Dermis microvascular lymphatic vessel endothelial cell (primary cell): ENCODE measurements around the gene CNOT4. TPM values are rescaled to one million over a fixed set of nuclear protein-coding genes. Genes with fewer than 3 reads are reported as not detected.
"Not testable (repeated sequence)": the region's sequence is repeated elsewhere in the genome, so short reads cannot be mapped to it uniquely, and the experiment has no call there.

Experiments
- DNase-seq, 2 donors: peaks; one replicate each; pipeline versions ENCODE4 v3.0.0 to v3.0.0-alpha.2; 2010; ENCODE audit warnings: low read depth in 2 of 2
- total RNA-seq: library from RNA; depleted of rRNA; stranded (reverse); fragments of >200 nt; gene quantifications from 2 replicates; pipeline ENCODE4 v1.2.1, GENCODE V29; 2014

CNOT4 gene
- total RNA-seq, 1 donor from 2014 or later, result 5.8 TPM

GRCh38 chr7:135328526-135328925 lies 181.4 kb downstream of the CNOT4 start:
- DNase-seq, result no peak

GRCh38 chr7:135328053-135328452 lies 181.8 kb downstream of the CNOT4 start:
- DNase-seq, result no peak

GRCh38 chr7:135327458-135327857 lies 182.4 kb downstream of the CNOT4 start:
- DNase-seq, result no peak

- peak in 1 of 2 donors; percentile 44 for DNase-seq
Observed at GRCh38 chr7:135326636-135327280, 183.1 kb downstream of the CNOT4 start.

GRCh38 chr7:135322571-135323340 lies 187.1 kb downstream of the CNOT4 start:
- no peak for DNase-seq

- DNase-seq, result peak in 1 of 2 donors; percentile 71
Observed at GRCh38 chr7:135321556-135321955, 188.3 kb downstream of the CNOT4 start.

GRCh38 chr7:135320953-135321352 lies 188.9 kb downstream of the CNOT4 start:
- not testable (repeated sequence) for DNase-seq

- DNase-seq, result peak; percentile 89 to 99
Observed at GRCh38 chr7:135320268-135320667, 189.6 kb downstream of the CNOT4 start.

- no peak for DNase-seq
Observed at GRCh38 chr7:135317676-135318325, 192.1 kb downstream of the CNOT4 start.

GRCh38 chr7:135316648-135317313 lies 193.1 kb downstream of the CNOT4 start:
- no peak for DNase-seq

GRCh38 chr7:135313971-135314370 lies 195.9 kb downstream of the CNOT4 start:
- DNase-seq, result no peak

Other genes with a start within 250 kb of the CNOT4 start
- gene NUP205, start 47.8 kb upstream of the CNOT4 start, total RNA-seq, result 35.5 and 47.4 TPM in 2 replicates
- gene STMP1, start 152.4 kb upstream of the CNOT4 start, total RNA-seq, result 5.3 and 5.7 TPM in 2 replicates
- gene SLC13A4, start 218.1 kb upstream of the CNOT4 start, total RNA-seq, result not detected in 2 replicates
- gene FAM180A, start 238.7 kb upstream of the CNOT4 start, total RNA-seq, result not detected in 2 replicates